Measurements from ENCODE around the gene ABL1. TPM values are rescaled to one million over a fixed set of nuclear protein-coding genes. Genes with fewer than 3 reads are reported as not detected.

Gene ABL1
- polyA plus RNA-seq, 1 experiment, result 30.4 TPM

DNA sequence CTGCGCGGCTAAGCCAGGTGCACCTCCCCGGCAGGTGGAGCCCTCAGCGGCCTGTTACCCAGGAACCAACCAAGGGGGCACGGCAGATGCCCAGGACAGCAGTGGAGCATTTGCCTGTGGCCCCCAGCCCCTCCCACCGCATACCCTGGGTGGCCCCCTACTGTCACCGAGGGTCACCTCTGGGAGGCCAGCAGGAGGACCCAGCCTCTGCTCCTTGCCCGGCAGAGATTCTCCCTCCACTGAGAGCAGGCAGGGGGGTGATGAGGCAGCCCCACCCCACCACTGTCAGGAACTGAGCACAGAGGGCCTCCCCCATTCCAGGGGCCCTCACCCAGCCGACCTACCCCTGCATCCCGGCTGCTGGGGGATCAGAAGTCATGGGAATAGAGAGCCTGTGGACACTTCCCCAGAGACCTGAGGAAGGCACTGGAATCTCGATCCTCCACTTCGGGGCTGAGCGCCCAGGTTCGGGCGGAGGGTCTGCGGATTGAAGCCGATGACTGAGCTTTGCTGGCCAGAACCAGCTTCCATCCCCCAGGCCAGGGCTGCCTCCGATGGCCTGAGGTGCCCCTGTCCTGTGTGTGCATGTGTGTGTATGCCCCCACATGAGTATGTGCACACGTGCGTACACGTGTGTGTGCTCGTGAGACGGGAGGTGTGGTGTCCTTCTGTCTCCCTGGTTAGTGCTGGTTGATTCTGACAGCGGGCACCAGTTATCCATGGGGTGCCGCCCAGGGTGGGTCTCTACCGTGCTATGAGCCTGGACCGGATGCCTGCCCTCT is 61.4 kb downstream of the ABL1 start, which contains the start of gene QRFP:
Gene QRFP (minus strand): TSS at position 580 of the 782 bp plus-strand sequence. CDS start 2,974 bp downstream, outside the sequence.
- H3K27me3 ChIP-seq (ENCODE audit: control insufficient read depth, insufficient read depth, low read length), result peaks cover 2% of the 10 kb centered on the region; the same call in 1 of the 2 replicates
- ChIA-PET CTCF (interaction anchor here (0.8 to 1.0 kb wide), 3 partner anchors 16 to 150 kb away, joined by 3 read pairs; no protein-coding TSS in a partner anchor), POLR2A (no interaction called here)
- no peak for DNase-seq (ENCODE audit: low read depth)
- H3K4me3 ChIP-seq (ENCODE audit: low read depth, low read length), result no peak within 1 kb of the TSS
- peaks cover 8% of the 10 kb centered on the region for H3K36me3 ChIP-seq (ENCODE audit: control insufficient read depth, insufficient read depth, low read length)
- TF ChIP-seq, protein P1, sequence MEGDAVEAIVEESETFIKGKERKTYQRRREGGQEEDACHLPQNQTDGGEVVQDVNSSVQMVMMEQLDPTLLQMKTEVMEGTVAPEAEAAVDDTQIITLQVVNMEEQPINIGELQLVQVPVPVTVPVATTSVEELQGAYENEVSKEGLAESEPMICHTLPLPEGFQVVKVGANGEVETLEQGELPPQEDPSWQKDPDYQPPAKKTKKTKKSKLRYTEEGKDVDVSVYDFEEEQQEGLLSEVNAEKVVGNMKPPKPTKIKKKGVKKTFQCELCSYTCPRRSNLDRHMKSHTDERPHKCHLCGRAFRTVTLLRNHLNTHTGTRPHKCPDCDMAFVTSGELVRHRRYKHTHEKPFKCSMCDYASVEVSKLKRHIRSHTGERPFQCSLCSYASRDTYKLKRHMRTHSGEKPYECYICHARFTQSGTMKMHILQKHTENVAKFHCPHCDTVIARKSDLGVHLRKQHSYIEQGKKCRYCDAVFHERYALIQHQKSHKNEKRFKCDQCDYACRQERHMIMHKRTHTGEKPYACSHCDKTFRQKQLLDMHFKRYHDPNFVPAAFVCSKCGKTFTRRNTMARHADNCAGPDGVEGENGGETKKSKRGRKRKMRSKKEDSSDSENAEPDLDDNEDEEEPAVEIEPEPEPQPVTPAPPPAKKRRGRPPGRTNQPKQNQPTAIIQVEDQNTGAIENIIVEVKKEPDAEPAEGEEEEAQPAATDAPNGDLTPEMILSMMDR (IDR thresholded peaks at IDR 0.05; ENCODE audit: insufficient read depth, low read depth, low read length), result no peak

DNA sequence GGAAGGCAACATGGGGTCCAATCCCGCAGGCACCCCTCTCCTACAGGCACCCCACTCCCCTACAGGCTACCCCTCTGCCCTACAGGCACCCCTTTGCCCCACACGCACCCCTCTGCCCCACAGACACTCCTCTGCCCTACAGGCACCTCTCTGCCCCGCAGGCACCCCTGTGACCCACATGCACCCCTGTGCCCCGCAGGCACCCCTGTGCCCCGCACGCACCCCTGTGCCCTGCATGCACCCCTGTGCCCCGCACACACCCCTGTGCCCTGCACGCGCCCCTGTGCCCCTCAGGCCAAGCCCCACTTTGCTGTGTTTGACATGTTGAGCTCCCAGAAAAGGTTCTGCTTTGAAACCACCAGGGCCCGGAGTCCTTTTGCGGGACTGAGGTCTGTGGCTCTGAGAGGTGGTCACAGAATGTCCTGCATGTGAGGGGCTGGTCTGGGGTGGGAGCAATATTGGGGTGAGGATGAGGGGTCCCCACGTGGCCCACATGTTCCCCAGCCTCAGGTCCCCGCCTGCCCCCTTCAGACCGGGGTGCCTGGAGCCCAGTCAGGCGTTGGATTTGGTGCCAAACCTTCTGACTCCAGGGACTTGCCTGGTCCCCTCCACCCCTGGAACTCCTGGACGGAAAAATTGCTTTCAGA is 62.2 kb downstream of the ABL1 start:
- H3K4me3 ChIP-seq (ENCODE audit: low read depth, low read length), result no peak overlapping the region
- peaks cover 2% of the 10 kb centered on the region; the same call in 1 of the 2 replicates for H3K27me3 ChIP-seq (ENCODE audit: control insufficient read depth, insufficient read depth, low read length)
- DNase-seq (ENCODE audit: low read depth), result no peak
- ChIA-PET CTCF (interaction anchor here (1.0 kb wide), 1 partner anchor 28 kb away, joined by 3 read pairs; no protein-coding TSS in a partner anchor), POLR2A (no interaction called here)
- TF ChIP-seq, protein P1 (IDR thresholded peaks at IDR 0.05; ENCODE audit: insufficient read depth, low read depth, low read length), result no peak
- peaks cover 4% of the 10 kb centered on the region; the same call in 1 of the 2 replicates for H3K36me3 ChIP-seq (ENCODE audit: control insufficient read depth, insufficient read depth, low read length)

DNA sequence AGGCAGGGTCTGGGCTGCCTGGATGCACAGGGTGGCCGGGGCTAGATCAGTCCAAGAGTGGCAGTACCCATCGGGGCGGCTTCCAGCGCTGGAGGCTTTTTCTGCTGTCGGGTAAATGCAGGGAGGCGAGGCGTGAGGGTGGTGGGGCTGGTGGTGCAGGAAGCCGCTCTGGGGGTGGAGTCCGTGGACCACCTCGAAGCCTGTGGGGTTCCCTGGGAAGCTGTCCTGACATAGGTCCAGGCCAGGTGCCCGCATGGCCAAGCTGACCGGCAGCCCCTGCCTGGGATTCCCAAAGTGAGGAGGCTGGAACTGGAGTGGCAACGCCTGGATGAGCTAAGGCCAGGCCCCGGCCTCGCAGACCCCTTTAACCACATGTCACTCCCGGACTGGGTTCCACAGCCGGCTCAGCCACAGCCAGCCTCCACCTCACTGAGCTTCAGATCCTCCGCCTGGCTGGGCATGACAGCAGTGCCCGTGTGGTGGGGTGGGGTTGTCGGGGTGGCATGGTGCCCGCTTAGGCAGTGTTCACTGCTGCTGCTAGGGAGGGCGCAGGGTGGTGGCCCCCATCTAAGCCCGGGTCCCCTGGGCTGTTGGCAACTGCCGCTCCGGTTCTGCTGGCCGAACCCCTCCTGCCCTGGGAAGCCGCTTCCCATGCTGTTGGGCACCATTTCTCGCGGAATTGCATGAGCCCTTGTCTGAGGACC is 62.9 kb downstream of the ABL1 start:
- Histone ChIP-seq H3K27me3 (ENCODE audit: control insufficient read depth, insufficient read depth, low read length) (peaks cover 2% of the 10 kb centered on the region; the same call in 1 of the 2 replicates), H3K4me3 (ENCODE audit: low read depth, low read length) (no peak overlapping the region), H3K36me3 (ENCODE audit: control insufficient read depth, insufficient read depth, low read length) (peaks cover 2% of the 10 kb centered on the region; the same call in 1 of the 2 replicates)
- ChIA-PET POLR2A (no interaction called here), CTCF (interaction anchor here (1.0 to 1.4 kb wide), 2 partner anchors 28 to 99 kb away, joined by 3 to 5 read pairs; no protein-coding TSS in a partner anchor)
- TF ChIP-seq, protein P1 (IDR thresholded peaks at IDR 0.05; ENCODE audit: insufficient read depth, low read depth, low read length), result no peak
- DNase-seq (ENCODE audit: low read depth), result no peak

DNA sequence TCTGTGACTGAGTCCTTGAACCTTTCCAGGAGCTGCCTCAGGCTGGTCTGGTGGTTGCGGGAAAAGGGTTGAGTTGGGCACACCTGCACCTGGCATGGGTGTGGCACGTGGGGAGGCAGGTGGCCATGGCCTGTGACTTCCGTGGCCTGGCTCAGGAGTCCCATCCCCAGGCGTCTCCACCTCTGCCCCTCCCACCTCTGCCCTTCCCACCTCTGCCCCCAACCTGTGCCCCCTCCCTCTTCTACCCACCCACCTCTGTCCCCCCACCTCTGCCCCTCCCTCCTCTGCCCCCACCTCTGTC is 63.4 kb downstream of the ABL1 start:
- H3K36me3 ChIP-seq (ENCODE audit: control insufficient read depth, insufficient read depth, low read length), result no peaks in the 10 kb centered on the region
- POLR2A ChIA-PET, result no interaction called here
- no peak overlapping the region for H3K4me3 ChIP-seq (ENCODE audit: low read depth, low read length)
- CTCF ChIA-PET, result interaction anchor here (1.4 kb wide), 1 partner anchor 99 kb away, joined by 5 read pairs; no protein-coding TSS in a partner anchor
- peaks cover 2% of the 10 kb centered on the region; the same call in 1 of the 2 replicates for H3K27me3 ChIP-seq (ENCODE audit: control insufficient read depth, insufficient read depth, low read length)
- TF ChIP-seq, protein P1 (IDR thresholded peaks at IDR 0.05; ENCODE audit: insufficient read depth, low read depth, low read length), result no peak
- no peak for DNase-seq (ENCODE audit: low read depth)

Measured in BJ (cell line).